BLaER1 treated with 17β-estradiol and CSF1 and Interleukin-3, amounts not matched to agents 10 nM and 100 nM (cell line): Measurements from ENCODE around the gene TREML4.

Experiments
- H3K27ac ChIP-seq, 11 experiments: shearing (Covaris generic); formaldehyde crosslinking; 2 replicates each; pipeline ENCODE4 v1.8.1; 2022
- H3K27me3 ChIP-seq, 11 experiments: shearing (Covaris generic); formaldehyde crosslinking; 2 replicates each; pipeline ENCODE4 v1.8.1; 2022
- H3K36me3 ChIP-seq, 11 experiments: shearing (Covaris generic); formaldehyde crosslinking; 2 replicates each; pipeline ENCODE4 v1.8.1; 2022
- H3K4me1 ChIP-seq, 10 experiments: shearing (Covaris generic); formaldehyde crosslinking; 2 replicates each; pipeline ENCODE4 v1.8.1; 2022
- H3K4me2 ChIP-seq, 11 experiments: shearing (Covaris generic); formaldehyde crosslinking; 2 replicates each; pipeline ENCODE4 v1.8.1; 2022
- H3K4me3 ChIP-seq, 10 experiments: shearing (Covaris generic); formaldehyde crosslinking; 2 replicates each; pipeline ENCODE4 v1.8.1; 2022
- H3K9ac ChIP-seq, 11 experiments: shearing (Covaris generic); formaldehyde crosslinking; 2 replicates each; pipeline ENCODE4 v1.8.1; 2022
- H3K9me3 ChIP-seq, 11 experiments: shearing (Covaris generic); formaldehyde crosslinking; replicated peaks in 1 of 11; 2 replicates each; pipeline ENCODE4 v1.8.1; 2022
- H4K20me1 ChIP-seq, 11 experiments: shearing (Covaris generic); formaldehyde crosslinking; 2 replicates each; pipeline ENCODE4 v1.8.1; 2022
- Cebpa-rat ChIP-seq, 11 experiments: shearing (Covaris generic); IDR thresholded peaks; 2 replicates each; pipeline ENCODE4 v1.8.1; 2022

The TREML4 gene

DNA sequence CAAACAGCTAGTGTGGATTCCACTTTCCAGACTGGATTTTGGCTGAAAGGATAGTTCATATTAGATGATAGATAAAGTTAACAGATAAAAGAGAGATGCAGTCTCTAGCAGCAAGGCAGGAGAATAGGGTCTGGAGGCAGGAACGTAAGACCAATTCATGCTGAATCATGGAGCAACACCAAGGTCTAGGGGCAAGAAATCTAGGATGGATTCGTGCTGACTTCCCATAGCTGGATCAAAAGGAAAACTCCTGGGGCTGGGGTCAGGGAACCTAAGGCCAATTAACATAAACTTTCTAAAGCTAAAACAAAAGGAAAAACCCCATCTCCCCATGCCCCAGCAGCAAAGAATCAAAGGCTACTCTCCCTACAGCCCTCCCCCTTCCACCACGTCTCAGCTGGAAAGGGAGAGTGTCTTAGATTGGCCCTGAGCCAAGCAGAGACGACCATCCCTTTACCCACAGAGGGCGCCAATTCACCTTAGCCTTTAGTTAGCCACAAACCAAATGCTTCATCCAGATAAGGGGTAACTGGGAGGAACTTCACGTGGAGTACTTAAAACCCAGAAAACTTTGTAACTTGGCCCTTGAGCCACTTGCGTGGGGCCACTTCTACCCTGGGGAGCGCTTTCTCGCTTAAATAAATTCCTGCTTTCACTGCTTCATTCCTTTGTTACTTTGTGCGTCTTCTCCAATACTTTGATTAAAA is 50.7 kb downstream of the TREML4 start:
- peak overlapping the region in 3 of 11 experiments; percentile 5 to 17 (median 8); a peak in 3 of 22 replicates for H3K27ac ChIP-seq
- no peaks in the 10 kb centered on the region for H3K27me3 ChIP-seq
- H3K9me3 ChIP-seq, result peaks cover 0 to 16% (median 0%) of the 10 kb centered on the region in 11 experiments; a peak in 4 of 22 replicates
- H3K4me3 ChIP-seq, result no peak overlapping the region
- peaks cover 0 to 35% (median 0%) of the 10 kb centered on the region in 11 experiments; a peak in 7 of 22 replicates for H3K36me3 ChIP-seq
- no peaks in the 10 kb centered on the region; a peak in 1 of 22 replicates for H4K20me1 ChIP-seq
- H3K4me1 ChIP-seq, result peaks cover 0 to 100% (median 69%) of the 10 kb centered on the region in 10 experiments; a peak in 17 of 20 replicates
- peak overlapping the region in 8 of 11 experiments; percentile 0 to 89 (median 84); a peak in 13 of 22 replicates for H3K4me2 ChIP-seq
- no peak for TF ChIP-seq Cebpa-rat (IDR thresholded peaks at IDR 0.05)
- no peak overlapping the region for H3K9ac ChIP-seq

GRCh38 chr6:41280381-41281057 is 52.4 kb downstream of the TREML4 start:
- Histone ChIP-seq H3K4me2 (peak overlapping the region in 7 of 11 experiments; percentile 6 to 89 (median 80); a peak in 13 of 22 replicates), H3K9ac (peak overlapping the region in 2 of 11 experiments; percentile 16 to 47; a peak in 4 of 22 replicates), H3K4me1 (peaks cover 0 to 100% (median 62%) of the 10 kb centered on the region in 10 experiments; a peak in 16 of 20 replicates), H3K36me3 (peaks cover 0 to 35% (median 0%) of the 10 kb centered on the region in 11 experiments; a peak in 7 of 22 replicates), H4K20me1 (no peaks in the 10 kb centered on the region), H3K9me3 (peaks cover 0 to 16% (median 0%) of the 10 kb centered on the region in 11 experiments; a peak in 4 of 22 replicates), H3K27me3 (no peaks in the 10 kb centered on the region), H3K4me3 (0 out of 20 replicates have a peak overlapping the region, but pooled peaks of 1 of the 10 experiments have one; percentile 27), H3K27ac (peak overlapping the region in 5 of 11 experiments; percentile 12 to 70 (median 63); a peak in 8 of 22 replicates)
- TF ChIP-seq Cebpa-rat (IDR thresholded peaks at IDR 0.05), result no peak

DNA sequence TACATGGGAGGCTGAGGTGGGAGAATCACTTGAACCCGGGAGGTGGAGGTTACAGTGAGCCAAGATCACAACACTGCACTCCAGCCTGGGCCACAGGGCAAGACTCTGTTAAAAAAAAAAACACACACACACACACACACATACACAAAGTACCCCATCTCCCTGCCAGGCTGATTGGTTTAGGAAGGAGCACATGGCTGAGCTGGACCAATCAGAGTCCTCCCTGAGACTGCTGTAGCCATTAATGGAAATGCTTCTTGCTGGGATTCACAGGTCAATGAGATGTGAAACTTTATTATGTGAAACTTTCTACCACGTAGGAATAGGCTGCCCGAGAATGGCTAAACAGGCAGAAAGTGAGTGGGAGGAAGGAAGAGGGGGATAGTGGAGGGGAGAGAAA is 55.5 kb downstream of the TREML4 start:
- Histone ChIP-seq H3K36me3 (peaks cover 0 to 19% (median 0%) of the 10 kb centered on the region in 11 experiments; a peak in 7 of 22 replicates), H3K4me3 (peak overlapping the region in 3 of 10 experiments; percentile 49 to 61 (median 60); a peak in 3 of 20 replicates), H3K27ac (peak overlapping the region in 2 of 11 experiments; percentile 12 to 90; a peak in 1 of 22 replicates), H3K4me1 (peaks cover 5 to 100% (median 62%) of the 10 kb centered on the region in 10 experiments; a peak in 18 of 20 replicates), H3K9me3 (peaks cover 0 to 16% (median 0%) of the 10 kb centered on the region in 11 experiments; a peak in 4 of 22 replicates), H4K20me1 (no peaks in the 10 kb centered on the region), H3K9ac (no peak overlapping the region), H3K4me2 (peak overlapping the region in 6 of 11 experiments; percentile 9 to 89 (median 82); a peak in 10 of 22 replicates), H3K27me3 (no peaks in the 10 kb centered on the region)
- TF ChIP-seq Cebpa-rat (IDR thresholded peaks at IDR 0.05), result no peak

DNA sequence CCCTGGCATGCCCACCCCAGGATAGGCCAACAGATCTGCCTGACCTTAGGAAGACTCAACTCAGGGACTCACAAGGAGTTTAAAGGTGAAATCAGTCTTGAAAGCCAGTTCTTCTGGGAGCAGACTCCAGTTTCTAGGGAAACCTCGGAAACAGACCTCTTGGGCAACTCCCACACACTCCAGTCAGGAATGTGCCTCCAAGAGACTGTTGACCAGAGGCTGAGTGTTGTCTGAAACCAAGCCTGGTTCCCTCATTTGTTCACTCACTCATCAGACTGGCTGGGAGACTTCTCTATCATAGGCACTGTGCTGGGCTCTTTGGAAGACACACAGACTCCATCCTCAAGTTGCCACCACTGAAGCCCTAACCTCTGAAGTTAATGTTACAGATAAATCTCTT is 56.6 kb downstream of the TREML4 start:
- Histone ChIP-seq H3K4me3 (peak overlapping the region in 3 of 10 experiments; percentile 49 to 61 (median 60); a peak in 6 of 20 replicates), H3K9me3 (peaks cover 0 to 16% (median 0%) of the 10 kb centered on the region in 11 experiments; a peak in 4 of 22 replicates), H3K4me1 (peaks cover 0 to 97% (median 54%) of the 10 kb centered on the region in 10 experiments; a peak in 17 of 20 replicates), H3K27me3 (no peaks in the 10 kb centered on the region), H3K9ac (peak overlapping the region in 2 of 11 experiments; percentile 75 to 81; a peak in 2 of 22 replicates), H3K27ac (peak overlapping the region in 4 of 11 experiments; percentile 22 to 95 (median 86); a peak in 7 of 22 replicates), H3K4me2 (peak overlapping the region in 6 of 11 experiments; percentile 69 to 89 (median 82); a peak in 11 of 22 replicates), H3K36me3 (peaks cover 0 to 19% (median 0%) of the 10 kb centered on the region in 11 experiments; a peak in 7 of 22 replicates), H4K20me1 (no peaks in the 10 kb centered on the region)
- TF ChIP-seq Cebpa-rat (IDR thresholded peaks at IDR 0.05), result no peak

GRCh38 chr6:41286544-41287346 is 58.6 kb downstream of the TREML4 start, which contains the start of gene TREM1:
TREM1 (minus strand) TSS chr6:41286682; CDS start chr6:41286655, 27 bp downstream.
- Histone ChIP-seq H3K36me3 (peaks cover 0 to 13% (median 0%) of the 10 kb centered on the region in 11 experiments; a peak in 7 of 22 replicates), H3K4me1 (peaks cover 0 to 86% (median 44%) of the 10 kb centered on the region in 10 experiments; a peak in 17 of 20 replicates), H3K27ac (peak within 1 kb of the TSS; percentile 4 to 95 (median 66); a peak in 18 of 22 replicates), H3K27me3 (no peaks in the 10 kb centered on the region), H3K9ac (peak within 1 kb of the TSS in 7 of 11 experiments; percentile 16 to 81 (median 67); a peak in 11 of 22 replicates), H3K9me3 (peaks cover 0 to 15% (median 0%) of the 10 kb centered on the region in 11 experiments; a peak in 4 of 22 replicates), H3K4me2 (peak within 1 kb of the TSS; percentile 2 to 89 (median 74); a peak in 20 of 22 replicates), H3K4me3 (peak within 1 kb of the TSS in 6 of 10 experiments; percentile 2 to 61 (median 44); a peak in 9 of 20 replicates), H4K20me1 (no peaks in the 10 kb centered on the region)
- peak in 9 of 11 experiments; percentile 54 to 96 (median 80); a peak in 16 of 22 replicates for TF ChIP-seq Cebpa-rat (IDR thresholded peaks at IDR 0.05)

DNA sequence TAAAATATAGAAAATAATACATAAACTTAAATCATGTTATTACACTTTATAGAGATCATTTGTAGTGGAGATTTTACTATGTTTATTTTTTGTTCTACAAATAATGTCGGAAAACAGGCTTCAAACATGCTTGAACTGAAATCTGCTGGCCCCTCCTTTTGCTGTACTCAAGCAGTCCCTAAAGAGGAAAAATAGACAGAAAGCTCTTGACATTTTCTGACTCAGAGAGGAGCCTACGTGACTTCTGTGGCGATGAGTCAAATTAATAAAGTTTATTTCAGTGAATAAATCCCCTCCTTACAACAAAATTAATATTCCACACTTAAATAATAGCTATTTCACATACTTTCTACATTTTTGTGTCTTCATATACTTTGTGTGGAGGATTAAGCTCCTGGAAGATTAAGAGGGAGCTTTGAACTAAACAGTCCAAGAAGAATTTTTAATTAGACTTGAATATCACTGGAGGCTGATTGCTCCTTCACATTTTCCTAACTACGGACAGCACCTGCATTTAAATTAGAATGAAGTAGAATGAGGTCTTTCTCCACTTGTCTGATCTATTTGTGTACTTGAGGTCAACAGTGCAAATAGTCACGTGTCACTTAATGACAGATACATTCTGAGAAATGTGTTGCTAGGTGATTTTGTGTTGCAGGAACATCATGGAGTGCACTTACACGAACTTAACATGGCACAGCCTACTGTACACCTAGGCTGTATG is 60.0 kb downstream of the TREML4 start:
- peak overlapping the region in 3 of 11 experiments; percentile 81 to 95 (median 90); a peak in 5 of 22 replicates for H3K27ac ChIP-seq
- peak overlapping the region in 4 of 11 experiments; percentile 77 to 89 (median 82); a peak in 8 of 22 replicates for H3K4me2 ChIP-seq
- no peak overlapping the region for H3K4me3 ChIP-seq
- H3K9me3 ChIP-seq, result peaks cover 0 to 6% (median 0%) of the 10 kb centered on the region in 11 experiments; a peak in 1 of 22 replicates
- TF ChIP-seq Cebpa-rat (IDR thresholded peaks at IDR 0.05), result no peak
- H3K4me1 ChIP-seq, result peaks cover 0 to 71% (median 43%) of the 10 kb centered on the region in 10 experiments; a peak in 17 of 20 replicates
- no peaks in the 10 kb centered on the region for H3K36me3 ChIP-seq
- H4K20me1 ChIP-seq, result no peaks in the 10 kb centered on the region
- H3K9ac ChIP-seq, result no peak overlapping the region
- no peaks in the 10 kb centered on the region for H3K27me3 ChIP-seq
